T-cell (primary cell): ENCODE results near the gene GGACT. TPM values are rescaled to one million over a fixed set of nuclear protein-coding genes. Genes with fewer than 3 reads are reported as not detected.

Experiments used
- ATAC-seq, 4 experiments: fragments of 200-7000 bp in 3 of 4; fragments of 150-1000 bp in 1 of 4; cut with Tn5 transposase; replicated peaks in 1 of 4; 1 replicate in 3 of 4; 2 replicates in 1 of 4; pipeline ENCODE4 v1.10.0; 2021; ENCODE audit warnings: moderate library complexity in 3 of 4, mild to moderate bottlenecking in 2 of 4, moderate number of reproducible peaks in 1 of 4
- CTCF ChIA-PET, 2 donors: fragments of 300-600 bp; sonication (Branson Sonifier 250); formaldehyde crosslinking; loops; one replicate each; lab custom pipeline; 2022; ENCODE audit warnings: antibody characterized with exemption in 2 of 2; lab: Charles Lee
- POLR2A ChIA-PET, 2 donors: fragments of 300-600 bp; sonication (Branson Sonifier 250); formaldehyde crosslinking; loops; one replicate each; lab custom pipeline; 2022; ENCODE audit warnings: antibody characterized with exemption in 2 of 2; lab: Charles Lee
- DNase-seq, 35 experiments: peaks; one replicate each; pipeline versions ENCODE4 v3.0.0 to v3.0.0-alpha.2; 2013 to 2023
- H3K27ac ChIP-seq: one replicate; pipeline ENCODE4 v1.5.1; 2013; ENCODE audit warnings: low read length
- H3K27me3 ChIP-seq, 2 experiments: replicated peaks in 1 of 2; 1 replicate in 1 of 2; 2 replicates in 1 of 2; pipeline versions ENCODE4 v1.6.1 to v1.7.0; 2013; ENCODE audit warnings: low read length in 1 of 2, mixed read lengths in 1 of 2; ENCODE audit not compliant: control insufficient read depth in 2 of 2, insufficient read depth in 2 of 2; ENCODE audit errors: extremely low read depth in 1 of 2
- H3K36me3 ChIP-seq, 2 donors: 1 replicate in 1 of 2; 2 replicates in 1 of 2; pipeline versions ENCODE4 v1.6.1 to v1.7.0; 2013; ENCODE audit warnings: low read length in 1 of 2; ENCODE audit not compliant: control insufficient read depth in 2 of 2, insufficient read depth in 1 of 2; ENCODE audit errors: extremely low read depth in 1 of 2
- H3K4me1 ChIP-seq, 2 experiments: 1 replicate in 1 of 2; 2 replicates in 1 of 2; pipeline versions ENCODE4 v1.6.1 to v1.7.0; 2013; ENCODE audit warnings: low read length in 2 of 2, mixed read lengths in 1 of 2; ENCODE audit not compliant: insufficient read depth in 2 of 2, control insufficient read depth in 1 of 2; ENCODE audit errors: extremely low read depth in 1 of 2
- H3K4me3 ChIP-seq, 2 donors: 1 replicate in 1 of 2; 2 replicates in 1 of 2; pipeline versions ENCODE4 v1.5.1 to v1.7.0; 2013; ENCODE audit warnings: mild to moderate bottlenecking in 2 of 2, low read length in 1 of 2, moderate library complexity in 1 of 2; ENCODE audit not compliant: control insufficient read depth in 1 of 2; ENCODE audit errors: extremely low read depth in 1 of 2
- H3K9me3 ChIP-seq: 2 replicates; pipeline ENCODE4 v1.7.0; 2013
- H3K27ac Mint-ChIP-seq, 2 donors: one replicate each; pipeline ENCODE4 v1.8.0; 2020 to 2021; ENCODE audit warnings: mild to moderate bottlenecking in 2 of 2, mixed read lengths in 2 of 2
- H3K27me3 Mint-ChIP-seq, 2 donors: one replicate each; pipeline ENCODE4 v1.8.0; 2021 to 2022; ENCODE audit warnings: mixed read lengths in 2 of 2
- H3K36me3 Mint-ChIP-seq: one replicate; pipeline ENCODE4 v1.8.0; 2021; ENCODE audit warnings: mixed read lengths
- H3K4me1 Mint-ChIP-seq, 3 donors: one replicate each; pipeline ENCODE4 v1.8.0; 2020 to 2022; ENCODE audit warnings: mixed read lengths in 3 of 3, mild to moderate bottlenecking in 1 of 3
- H3K4me3 Mint-ChIP-seq, 3 donors: one replicate each; pipeline ENCODE4 v1.8.0; 2020 to 2022; ENCODE audit warnings: mild to moderate bottlenecking in 3 of 3, mixed read lengths in 3 of 3, moderate library complexity in 3 of 3
- H3K9me3 Mint-ChIP-seq, 3 donors: one replicate each; pipeline ENCODE4 v1.8.0; 2020 to 2022; ENCODE audit warnings: mixed read lengths in 3 of 3
- WGBS: methylation state at CpG from one replicate; pipeline ENCODE4 v1.1.5; 2013; ENCODE audit warnings: missing lambda C conversion rate; ENCODE audit not compliant: insufficient coverage; 5-methylcytosine and 5-hydroxymethylcytosine counted together
- total RNA-seq, 35 experiments: library from RNA in 6 of 35; stranded (reverse) in 6 of 35; fragments of 120-200 nt in 1 of 35; gene quantifications; one replicate each; pipeline versions ENCODE4 v1.2.1 to v1.2.4 and lab custom pipeline; 2013 to 2026

Gene GGACT
- total RNA-seq, 5 donors from 2014 or later (not counting 1 experiment from before 2014, with no cell fraction given): 4.4 to 7.9 (median 6.4) TPM

- no peaks in the 10 kb centered on the region for H3K4me1 ChIP-seq
- H3K4me3 ChIP-seq: no peak overlapping the region
- Mint-ChIP-seq H3K27me3 (no peaks in the 10 kb centered on the region), H3K9me3 (peaks cover 0 to 2% (median 0%) of the 10 kb centered on the region in 3 donors), H3K4me1 (peaks cover 0 to 4% (median 0%) of the 10 kb centered on the region in 3 donors), H3K36me3 (peaks cover 24% of the 10 kb centered on the region), H3K4me3 (no peak overlapping the region), H3K27ac (no peak overlapping the region)
- ATAC-seq (no peak), DNase-seq (no peak)
- WGBS: 93% methylated on average over 2 of the region's 13 CpGs
- H3K27ac ChIP-seq: no peak overlapping the region
- ChIA-PET CTCF (interaction anchor here in 1 of 2 donors (0.6 kb wide), 1 partner anchor 35 kb away, joined by 3 read pairs; no protein-coding TSS in a partner anchor), POLR2A (interaction anchor here in 1 of 2 donors (0.6 kb wide), 1 partner anchor 263 kb away, joined by 3 read pairs; no protein-coding TSS in a partner anchor)
- H3K36me3 ChIP-seq: no peaks in the 10 kb centered on the region
- no peaks in the 10 kb centered on the region for H3K27me3 ChIP-seq
- H3K9me3 ChIP-seq: no peaks in the 10 kb centered on the region
Measured at GRCh38 chr13:100564444-100565223, 24.0 kb downstream of the GGACT start.

GRCh38 chr13:100563779-100564178, 24.8 kb downstream of the GGACT start:
- Histone ChIP-seq H3K27ac (no peak overlapping the region), H3K27me3 (no peaks in the 10 kb centered on the region), H3K36me3 (no peaks in the 10 kb centered on the region), H3K4me1 (no peaks in the 10 kb centered on the region), H3K4me3 (no peak overlapping the region), H3K9me3 (no peaks in the 10 kb centered on the region)
- Mint-ChIP-seq H3K4me3 (no peak overlapping the region), H3K36me3 (peaks cover 24% of the 10 kb centered on the region), H3K27me3 (no peaks in the 10 kb centered on the region), H3K9me3 (peaks cover 0 to 2% (median 0%) of the 10 kb centered on the region in 3 donors), H3K4me1 (peaks cover 0 to 4% (median 0%) of the 10 kb centered on the region in 3 donors), H3K27ac (no peak overlapping the region)
- no peak for DNase-seq
- ChIA-PET POLR2A (interaction anchor here in 1 of 2 donors (0.6 kb wide), 1 partner anchor 264 kb away, joined by 3 read pairs; no protein-coding TSS in a partner anchor), CTCF (no interaction called here)
- 89% methylated on average over 2 of the region's 7 CpGs for WGBS
- no peak for ATAC-seq

GRCh38 chr13:100561599-100562204, 26.9 kb downstream of the GGACT start:
- H3K36me3 ChIP-seq: no peaks in the 10 kb centered on the region
- 53% methylated on average over 5 of the region's 7 CpGs for WGBS

DNA sequence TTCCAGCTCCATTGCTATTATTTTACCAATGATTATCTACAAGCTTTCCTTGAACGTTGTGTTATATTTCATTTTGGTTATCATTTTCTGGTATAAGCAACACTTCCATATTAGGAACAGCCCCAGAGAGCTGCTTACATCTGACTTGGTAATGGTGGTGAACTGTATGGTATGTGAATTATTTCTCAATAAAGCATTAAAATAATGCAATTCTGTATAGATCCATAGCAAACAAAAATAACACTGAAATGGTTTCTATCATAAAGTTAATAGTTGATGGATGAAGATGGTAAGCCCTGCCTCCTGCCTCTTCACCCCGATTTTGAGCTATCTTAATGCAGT, 27.5 kb downstream of the GGACT start:
- H3K4me3 ChIP-seq: no peak overlapping the region
- H3K9me3 ChIP-seq: no peaks in the 10 kb centered on the region
- ChIA-PET CTCF (interaction anchor here (0.6 to 1.6 kb wide), 3 partner anchors 11 to 949 kb away, joined by 4 to 5 read pairs (median 4); no protein-coding TSS in a partner anchor), POLR2A (interaction anchor here in 1 of 2 donors (0.7 kb wide), 1 partner anchor 34 kb away, joined by 3 read pairs; no protein-coding TSS in a partner anchor)
- 88% methylated on average over 1 of the region's 2 CpGs for whole genome bisulfite sequencing
- Mint-ChIP-seq H3K27ac (no peak overlapping the region), H3K27me3 (no peaks in the 10 kb centered on the region), H3K9me3 (no peaks in the 10 kb centered on the region), H3K36me3 (peaks cover 10% of the 10 kb centered on the region), H3K4me1 (peaks cover 0 to 4% (median 0%) of the 10 kb centered on the region in 3 donors), H3K4me3 (no peak overlapping the region)
- no peak for ATAC-seq
- no peaks in the 10 kb centered on the region for H3K36me3 ChIP-seq
- H3K27me3 ChIP-seq: no peaks in the 10 kb centered on the region
- DNase-seq: no peak
- H3K27ac ChIP-seq: no peak overlapping the region
- no peaks in the 10 kb centered on the region for H3K4me1 ChIP-seq

More at GRCh38 chr13:100561599-100562204, 26.9 kb downstream of the GGACT start:
- DNase-seq (no peak), ATAC-seq (no peak)
- Histone ChIP-seq H3K9me3 (no peaks in the 10 kb centered on the region), H3K27ac (no peak overlapping the region), H3K4me3 (no peak overlapping the region), H3K4me1 (no peaks in the 10 kb centered on the region), H3K27me3 (no peaks in the 10 kb centered on the region)
- Mint-ChIP-seq H3K27me3 (no peaks in the 10 kb centered on the region), H3K36me3 (peaks cover 15% of the 10 kb centered on the region), H3K4me3 (no peak overlapping the region), H3K4me1 (peaks cover 0 to 4% (median 0%) of the 10 kb centered on the region in 3 donors), H3K9me3 (peaks cover 0 to 2% (median 0%) of the 10 kb centered on the region in 3 donors), H3K27ac (no peak overlapping the region)
- ChIA-PET POLR2A (interaction anchor here in 1 of 2 donors (0.7 kb wide), 1 partner anchor 34 kb away, joined by 3 read pairs; no protein-coding TSS in a partner anchor), CTCF (interaction anchor here (1.5 to 1.6 kb wide), 2 partner anchors 11 kb away, joined by 4 to 5 read pairs; no protein-coding TSS in a partner anchor)

DNA sequence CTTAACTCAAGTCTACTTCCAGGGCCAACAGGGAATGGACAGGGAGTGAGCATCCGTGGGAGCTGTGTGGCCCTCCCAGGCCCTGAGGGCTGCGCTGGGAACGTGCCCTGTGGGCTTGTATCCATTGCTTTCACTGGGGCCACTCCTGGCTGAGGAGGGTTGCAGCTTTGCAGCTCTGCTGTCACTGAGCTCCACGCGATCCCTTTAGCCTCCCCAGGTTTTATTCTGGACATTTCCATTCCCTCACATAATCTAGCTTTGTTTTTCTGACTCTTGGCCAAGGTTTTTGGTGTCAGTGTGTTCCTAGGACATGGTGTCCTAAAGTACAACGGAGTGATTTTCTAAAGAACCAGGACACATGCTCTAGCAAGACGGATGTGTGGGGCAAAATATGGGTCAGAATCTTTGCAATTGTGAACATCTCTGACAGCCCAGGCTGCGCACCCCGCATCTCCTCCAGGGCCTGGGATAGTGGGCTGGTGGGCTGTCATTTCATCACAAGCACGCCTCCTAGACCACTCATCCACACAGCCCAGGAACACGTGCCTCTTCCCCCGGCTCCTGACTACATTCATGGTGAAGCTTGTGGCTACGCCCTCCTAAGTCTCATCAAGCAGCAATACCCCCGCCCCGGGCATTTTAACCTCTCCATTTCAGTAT, 28.0 kb downstream of the GGACT start:
- 90% methylated on average over 6 of the region's 15 CpGs for WGBS
- H3K27me3 Mint-ChIP-seq: no peaks in the 10 kb centered on the region
- H3K4me3 Mint-ChIP-seq: no peak overlapping the region
- DNase-seq (no peak), ATAC-seq (no peak)
- POLR2A ChIA-PET: interaction anchor here in 1 of 2 donors (0.6 kb wide), 1 partner anchor 24 kb away, joined by 3 read pairs; no protein-coding TSS in a partner anchor
- no peak overlapping the region for H3K27ac ChIP-seq
- H3K4me1 Mint-ChIP-seq: peaks cover 0 to 2% (median 0%) of the 10 kb centered on the region in 3 donors
- H3K27me3 ChIP-seq: no peaks in the 10 kb centered on the region
- CTCF ChIA-PET: interaction anchor here (0.6 to 1.6 kb wide), 4 partner anchors 12 to 948 kb away, joined by 4 to 5 read pairs (median 4); no protein-coding TSS in a partner anchor
- no peaks in the 10 kb centered on the region for H3K36me3 ChIP-seq
- no peak overlapping the region for H3K4me3 ChIP-seq
- H3K36me3 Mint-ChIP-seq: peaks cover 8% of the 10 kb centered on the region
- H3K27ac Mint-ChIP-seq: no peak overlapping the region
- no peaks in the 10 kb centered on the region for H3K9me3 ChIP-seq
- no peaks in the 10 kb centered on the region for H3K4me1 ChIP-seq
- H3K9me3 Mint-ChIP-seq: no peaks in the 10 kb centered on the region

DNA sequence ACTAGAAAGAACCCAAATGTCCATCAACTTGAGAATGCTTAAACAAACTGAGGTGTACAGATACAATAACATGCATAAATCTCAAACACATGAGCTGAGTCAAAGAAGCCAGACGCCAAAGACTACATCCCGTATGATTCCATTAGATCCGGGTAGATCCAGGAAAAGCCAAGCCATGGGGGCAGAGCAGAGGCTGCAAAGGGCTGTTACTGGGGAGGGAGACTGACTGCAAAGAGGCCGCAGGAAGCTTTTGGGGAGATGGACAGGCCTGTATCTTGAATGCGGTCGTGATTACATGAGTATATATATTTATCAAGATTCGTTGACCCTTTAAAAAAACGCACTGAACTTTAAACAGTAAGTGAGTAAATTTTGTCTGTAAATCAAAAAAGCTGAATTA, 28.7 kb downstream of the GGACT start:
- H3K27ac ChIP-seq: no peak overlapping the region
- no peaks in the 10 kb centered on the region for H3K9me3 ChIP-seq
- H3K4me1 ChIP-seq: no peaks in the 10 kb centered on the region
- no peaks in the 10 kb centered on the region for H3K36me3 ChIP-seq
- ChIA-PET CTCF (interaction anchor here in 1 of 2 donors (0.9 kb wide), 1 partner anchor 17 kb away, joined by 4 read pairs; no protein-coding TSS in a partner anchor), POLR2A (interaction anchor here in 1 of 2 donors (0.6 kb wide), 1 partner anchor 25 kb away, joined by 3 read pairs; no protein-coding TSS in a partner anchor)
- no peak overlapping the region for H3K4me3 ChIP-seq
- Mint-ChIP-seq H3K27ac (no peak overlapping the region), H3K36me3 (peaks cover 3% of the 10 kb centered on the region), H3K9me3 (no peaks in the 10 kb centered on the region), H3K27me3 (no peaks in the 10 kb centered on the region), H3K4me3 (no peak overlapping the region), H3K4me1 (no peaks in the 10 kb centered on the region)
- no peak for ATAC-seq
- DNase-seq: no peak
- WGBS: 100% methylated on average over 2 of the region's 8 CpGs
- no peaks in the 10 kb centered on the region for H3K27me3 ChIP-seq
